ENCODE data around the gene NR1D2. TPM values are rescaled to one million over a fixed set of nuclear protein-coding genes. Genes with fewer than 3 reads are reported as not detected.

NR1D2 gene
- total RNA-seq, 4 donors from 2014 or later = 27.3 to 68.2 (median 52.8) TPM

- no peaks in the 10 kb centered on the region for H3K36me3 ChIP-seq
- H3K27me3 ChIP-seq = no peaks in the 10 kb centered on the region
- WGBS, 2 donors = 90 to 92% methylated on average over 11 of the region's 11 CpGs
- TF ChIP-seq POLR2A (IDR thresholded peaks at IDR 0.05) = no peak
- no peak for TF ChIP-seq EP300 (IDR thresholded peaks at IDR 0.05)
- TF ChIP-seq CTCF (IDR thresholded peaks at IDR 0.05) = no peak
- H3K27ac ChIP-seq = no peak overlapping the region
- H3K4me3 ChIP-seq = no peak overlapping the region
- H3K4me1 ChIP-seq = peaks cover 0 to 21% (median 8%) of the 10 kb centered on the region in 4 donors
- H3K9me3 ChIP-seq = peaks cover 0 to 4% (median 0%) of the 10 kb centered on the region in 4 donors
- DNase-seq (ENCODE audit: low spot score in 2 of 2) = no peak
Observed at GRCh38 chr3:23942546-23942945, 2.5 kb upstream of the NR1D2 start.

- peaks cover 0 to 38% (median 17%) of the 10 kb centered on the region in 4 donors for H3K4me1 ChIP-seq
Observed at GRCh38 chr3:23944007-23944783, 891 bp upstream of the NR1D2 start.

GRCh38 chr3:23945663-23945912, 502 bp downstream of the NR1D2 start:
- H3K4me1 ChIP-seq = peaks cover 0 to 52% (median 24%) of the 10 kb centered on the region in 4 donors
- H3K4me3 ChIP-seq = peak overlapping the region; percentile 34 to 94 (median 78)
- no peak for TF ChIP-seq POLR2A (IDR thresholded peaks at IDR 0.05)
- TF ChIP-seq EP300 (IDR thresholded peaks at IDR 0.05) = no peak
- TF ChIP-seq CTCF (IDR thresholded peaks at IDR 0.05) = no peak
- no peaks in the 10 kb centered on the region for H3K9me3 ChIP-seq
- H3K36me3 ChIP-seq = no peaks in the 10 kb centered on the region
- DNase-seq (ENCODE audit: low spot score in 2 of 2) = no peak
- no peaks in the 10 kb centered on the region for H3K27me3 ChIP-seq
- peak overlapping the region; percentile 96 to 99 (median 97) for H3K27ac ChIP-seq
- WGBS, 2 donors = no CpG with 5 or more reads among the region's 39 CpGs

More at GRCh38 chr3:23944007-23944783, 891 bp upstream of the NR1D2 start:
- Histone ChIP-seq H3K27ac (peak overlapping the region; percentile 96 to 99 (median 97)), H3K9me3 (no peaks in the 10 kb centered on the region), H3K36me3 (no peaks in the 10 kb centered on the region), H3K27me3 (no peaks in the 10 kb centered on the region), H3K4me3 (peak overlapping the region; percentile 74 to 94 (median 82))
- TF ChIP-seq POLR2A (IDR thresholded peaks at IDR 0.05) (no peak), EP300 (IDR thresholded peaks at IDR 0.05) (no peak), CTCF (IDR thresholded peaks at IDR 0.05) (no peak)
- DNase-seq (ENCODE audit: low spot score in 2 of 2) = no peak
- WGBS, 2 donors = 12% methylated on average over 13 of the region's 13 CpGs

- H3K36me3 ChIP-seq = no peaks in the 10 kb centered on the region
- 0 to 1% methylated on average over 26 to 27 of the region's 87 CpGs for WGBS, 2 donors
- peak; percentile 94 to 97 for DNase-seq (ENCODE audit: low spot score in 2 of 2)
- peaks cover 0 to 57% (median 26%) of the 10 kb centered on the region in 4 donors for H3K4me1 ChIP-seq
- TF ChIP-seq EP300 (IDR thresholded peaks at IDR 0.05) (peak in 1 of 2 donors; percentile 84), POLR2A (IDR thresholded peaks at IDR 0.05) (peak; percentile 39 to 75), CTCF (IDR thresholded peaks at IDR 0.05) (peak in 1 of 5 experiments; percentile 58)
- H3K4me3 ChIP-seq = peak overlapping the region; percentile 61 to 94 (median 78)
- no peaks in the 10 kb centered on the region for H3K27me3 ChIP-seq
- peak overlapping the region; percentile 94 to 99 (median 97) for H3K27ac ChIP-seq
- no peaks in the 10 kb centered on the region for H3K9me3 ChIP-seq
Observed at GRCh38 chr3:23945913-23946687, 1.0 kb downstream of the NR1D2 start.

GRCh38 chr3:23948761-23949160, 3.7 kb downstream of the NR1D2 start:
- H3K4me1 ChIP-seq = peaks cover 0 to 82% (median 41%) of the 10 kb centered on the region in 4 donors
- H3K27ac ChIP-seq = peak overlapping the region in 1 of 4 donors; percentile 94
- 82 to 91% methylated on average over 2 of the region's 2 CpGs for WGBS, 2 donors
- no peak for DNase-seq (ENCODE audit: low spot score in 2 of 2)
- no peaks in the 10 kb centered on the region for H3K36me3 ChIP-seq
- no peaks in the 10 kb centered on the region for H3K9me3 ChIP-seq
- TF ChIP-seq CTCF (IDR thresholded peaks at IDR 0.05) (no peak), EP300 (IDR thresholded peaks at IDR 0.05) (no peak), POLR2A (IDR thresholded peaks at IDR 0.05) (no peak)
- H3K4me3 ChIP-seq = no peak overlapping the region
- H3K27me3 ChIP-seq = no peaks in the 10 kb centered on the region
